ENCODE measurements around the gene VAMP2.

DNA sequence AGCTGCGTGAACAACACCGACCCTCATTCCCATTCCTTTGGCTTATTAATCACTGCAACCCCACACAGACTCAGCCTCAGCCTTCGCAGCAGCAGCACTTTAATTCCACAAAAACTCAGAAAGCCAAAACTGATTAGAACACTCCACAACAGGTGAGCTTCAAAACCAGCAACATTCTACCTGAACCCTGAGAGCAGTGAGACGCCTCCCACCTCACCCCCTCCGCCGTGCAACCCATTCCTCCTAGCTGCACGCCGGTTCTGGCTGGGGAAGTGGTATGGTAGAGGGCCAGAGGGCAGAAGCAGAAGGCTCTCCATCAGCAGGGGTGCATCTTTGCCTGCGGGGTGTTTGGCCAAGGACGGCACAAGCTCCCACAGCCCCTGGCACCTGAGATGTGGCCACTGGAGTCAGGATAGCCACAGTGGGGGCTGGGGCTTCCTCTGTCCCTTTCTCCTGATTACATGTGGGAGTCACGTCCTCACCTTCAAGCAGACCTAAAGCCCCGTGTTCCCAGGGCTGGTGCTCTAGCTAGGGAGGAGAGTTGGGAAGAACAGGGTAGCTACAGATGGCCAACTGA, 25.6 kb upstream of the VAMP2 start:
- TF ChIP-seq, protein P1, sequence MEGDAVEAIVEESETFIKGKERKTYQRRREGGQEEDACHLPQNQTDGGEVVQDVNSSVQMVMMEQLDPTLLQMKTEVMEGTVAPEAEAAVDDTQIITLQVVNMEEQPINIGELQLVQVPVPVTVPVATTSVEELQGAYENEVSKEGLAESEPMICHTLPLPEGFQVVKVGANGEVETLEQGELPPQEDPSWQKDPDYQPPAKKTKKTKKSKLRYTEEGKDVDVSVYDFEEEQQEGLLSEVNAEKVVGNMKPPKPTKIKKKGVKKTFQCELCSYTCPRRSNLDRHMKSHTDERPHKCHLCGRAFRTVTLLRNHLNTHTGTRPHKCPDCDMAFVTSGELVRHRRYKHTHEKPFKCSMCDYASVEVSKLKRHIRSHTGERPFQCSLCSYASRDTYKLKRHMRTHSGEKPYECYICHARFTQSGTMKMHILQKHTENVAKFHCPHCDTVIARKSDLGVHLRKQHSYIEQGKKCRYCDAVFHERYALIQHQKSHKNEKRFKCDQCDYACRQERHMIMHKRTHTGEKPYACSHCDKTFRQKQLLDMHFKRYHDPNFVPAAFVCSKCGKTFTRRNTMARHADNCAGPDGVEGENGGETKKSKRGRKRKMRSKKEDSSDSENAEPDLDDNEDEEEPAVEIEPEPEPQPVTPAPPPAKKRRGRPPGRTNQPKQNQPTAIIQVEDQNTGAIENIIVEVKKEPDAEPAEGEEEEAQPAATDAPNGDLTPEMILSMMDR (conservative IDR thresholded peaks at IDR 0.05 in 1 of 2, IDR thresholded peaks at IDR 0.05 in 1 of 2; ENCODE audit: extremely low read depth in 1 of 2, insufficient read depth in 1 of 2, low read depth in 1 of 2, low read length in 2 of 2) = no peak
- no peak for TF ChIP-seq EZH2 (IDR thresholded peaks at IDR 0.05; ENCODE audit: borderline replicate concordance, low read length)

Measured in mammary epithelial cell (primary cell).